HepG2 (cell line): ENCODE results near the gene CCDC157. TPM values are rescaled to one million over a fixed set of nuclear protein-coding genes. Genes with fewer than 3 reads are reported as not detected.

ENCODE experiments used
- AGO2 ChIP-seq: fragments of 200-400 bp; formaldehyde crosslinking; optimal IDR thresholded peaks from 2 replicates; pipeline ENCODE3; 2017; ENCODE audit warnings: mild to moderate bottlenecking, low read depth, low read length, moderate library complexity
- ATM ChIP-seq: fragments of 450-650 bp; IDR thresholded peaks from 2 replicates; pipeline ENCODE4 v1.7.1; 2017; ENCODE audit warnings: mild to moderate bottlenecking, borderline replicate concordance
- ELF3 ChIP-seq: IDR thresholded peaks from 2 replicates; pipeline ENCODE4 v1.6.1; 2016; ENCODE audit warnings: missing genetic modification reagents, missing compliant biosample characterization
- FOXK1 ChIP-seq: sonication (generic); formaldehyde crosslinking; IDR thresholded peaks from 2 replicates; pipeline ENCODE4 v1.4.0; 2020; ENCODE audit warnings: low read depth, missing genetic modification reagents, borderline replicate concordance
- GLMP ChIP-seq: sonication (generic); formaldehyde crosslinking; IDR thresholded peaks from 2 replicates; pipeline ENCODE4 v1.9.0; 2021; ENCODE audit warnings: missing genetic modification reagents, mild to moderate bottlenecking, borderline replicate concordance
- GTF3A ChIP-seq: sonication (generic); formaldehyde crosslinking; conservative IDR thresholded peaks from 2 replicates; pipeline ENCODE4 v1.4.0; 2020; ENCODE audit warnings: mild to moderate bottlenecking, missing genetic modification reagents
- HIVEP1 ChIP-seq: sonication (generic); formaldehyde crosslinking; IDR thresholded peaks from 2 replicates; pipeline ENCODE4 v1.4.0; 2020; ENCODE audit warnings: mild to moderate bottlenecking, missing genetic modification reagents
- HNRNPH1 ChIP-seq: fragments of 200-400 bp; formaldehyde crosslinking; optimal IDR thresholded peaks from 2 replicates; pipeline ENCODE3; 2017; ENCODE audit warnings: mild to moderate bottlenecking, low read depth, low read length
- TARDBP ChIP-seq: sonication (generic); formaldehyde crosslinking; IDR thresholded peaks from 2 replicates; pipeline ENCODE4 v1.8.0; 2022; ENCODE audit warnings: mild to moderate bottlenecking, missing genetic modification reagents
- THAP9 ChIP-seq: sonication (generic); formaldehyde crosslinking; IDR thresholded peaks from 2 replicates; pipeline ENCODE4; 2020; ENCODE audit warnings: missing genetic modification reagents, mild to moderate bottlenecking, borderline replicate concordance
- YEATS4 ChIP-seq: sonication (generic); formaldehyde crosslinking; IDR thresholded peaks from 2 replicates; pipeline ENCODE4 v1.4.0; 2020; ENCODE audit warnings: missing genetic modification reagents, borderline replicate concordance
- ZHX2 ChIP-seq, 2 experiments: sonication (generic) in 1 of 2; formaldehyde crosslinking in 1 of 2; IDR thresholded peaks; 2 replicates each; pipeline versions ENCODE4 v1.6.1 to v1.9.0; 2014 to 2022; ENCODE audit warnings: antibody characterized with exemption in 1 of 2, borderline replicate concordance in 1 of 2, inconsistent platforms in 1 of 2, low read depth in 1 of 2, missing genetic modification reagents in 1 of 2
- ZNF629 ChIP-seq: sonication (generic); formaldehyde crosslinking; conservative IDR thresholded peaks from 2 replicates; pipeline ENCODE4 v1.5.0; 2020; ENCODE audit warnings: missing genetic modification reagents
- ZNF644 ChIP-seq: IDR thresholded peaks from 2 replicates; pipeline ENCODE4 v1.6.1; 2016; ENCODE audit warnings: low read depth
- ZNF710 ChIP-seq: sonication (generic); formaldehyde crosslinking; IDR thresholded peaks from 2 replicates; pipeline ENCODE4 v1.5.0; 2020; ENCODE audit warnings: mild to moderate bottlenecking, missing genetic modification reagents, borderline replicate concordance
- ZNF839 ChIP-seq: sonication (generic); formaldehyde crosslinking; IDR thresholded peaks from 2 replicates; pipeline ENCODE4 v1.4.0; 2020; ENCODE audit warnings: missing genetic modification reagents, mild to moderate bottlenecking, borderline replicate concordance
- polyA plus RNA-seq, 8 experiments: library from polyadenylated mRNA; depleted of rRNA in 3 of 8; stranded (reverse) in 7 of 8; unstranded in 1 of 8; fragments of >200 nt; fragmentation: Illumina TruSeq in 4 of 8; extraction: Trizol in 4 of 8; gene quantifications; 2 replicates each; pipeline versions ENCODE4 v1.2.1 to v1.2.3, GENCODE V29; 2011 to 2016; ENCODE audit warnings: low read depth in 4 of 8, missing spikeins in 1 of 8, mixed read lengths in 1 of 8; ENCODE audit not compliant: insufficient read depth in 1 of 8
- total RNA-seq, 5 experiments: library from RNA; depleted of rRNA; stranded (reverse); fragments of >200 nt; fragmentation: Illumina TruSeq; extraction: Trizol; gene quantifications; 2 replicates each; pipeline ENCODE4 v1.2.3, GENCODE V29; 2016; ENCODE audit warnings: low read depth in 1 of 5

The CCDC157 gene
- total and polyA plus RNA-seq, 2 of the 13 experiments (the other 11 are each of a cell fraction or from before 2014, with no cell fraction given) = 1.4 to 1.6 TPM

GRCh38 chr22:30423959-30424533 lies 67.2 kb downstream of the CCDC157 start (continued):
- TF ChIP-seq ZHX2 (IDR thresholded peaks at IDR 0.05; ENCODE audit: low read depth) = peak; percentile 96
- no peak; the same call in 1 of the 2 replicates for TF ChIP-seq ZHX2 (CRISPR knock-in tag; IDR thresholded peaks at IDR 0.05; ENCODE audit: borderline replicate concordance)
- TF ChIP-seq ZNF629 (CRISPR knock-in tag) = no peak
- 0 out of 2 replicates have a peak, but pooled peaks have one; percentile 14 for TF ChIP-seq GTF3A (CRISPR knock-in tag)
- TF ChIP-seq ATM = no peak
- TF ChIP-seq FOXK1 (CRISPR knock-in tag) = peak; percentile 49; the same call in 1 of the 2 replicates
- TF ChIP-seq TARDBP = peak; percentile 67
- no peak for TF ChIP-seq HNRNPH1
- 0 out of 2 replicates have a peak, but pooled peaks have one; percentile 14 for TF ChIP-seq HIVEP1 (CRISPR knock-in tag)
- TF ChIP-seq ELF3 (CRISPR knock-in tag) = peak; percentile 68
- TF ChIP-seq ZNF710 (CRISPR knock-in tag) = no peak
- peak; percentile 99 for TF ChIP-seq THAP9 (CRISPR knock-in tag)
- TF ChIP-seq ZNF644 (CRISPR knock-in tag) = no peak
- TF ChIP-seq YEATS4 (CRISPR knock-in tag) = peak; percentile 90
- TF ChIP-seq GLMP (CRISPR knock-in tag) = no peak
- peak; percentile 2 for TF ChIP-seq AGO2
- no peak for TF ChIP-seq ZNF839 (CRISPR knock-in tag)
